Calu3 (cell line): ENCODE measurements around the gene MTMR6. TPM values are rescaled to one million over a fixed set of nuclear protein-coding genes. Genes with fewer than 3 reads are reported as not detected.

Experiments used
- BruUV-seq: library from RNA; stranded (reverse); fragments of 400-500 nt; replicated peaks from 2 replicates; lab custom pipeline; 2021; lab: Mats Ljungman, UMichigan
- CTCF ChIA-PET: fragments of 300-600 bp; sonication (Branson Sonifier 250); formaldehyde crosslinking; loops from one replicate; lab custom pipeline; 2022; ENCODE audit warnings: antibody characterized with exemption; lab: Charles Lee
- DNase-seq: peaks from one replicate; pipeline ENCODE4 v3.0.0; 2022
- H3K27ac Mint-ChIP-seq: one replicate; pipeline ENCODE4 v1.8.0; 2022; ENCODE audit warnings: mixed read lengths; ENCODE audit not compliant: unreplicated experiment
- H3K27me3 Mint-ChIP-seq: one replicate; pipeline ENCODE4 v1.8.0; 2022; ENCODE audit warnings: mixed read lengths; ENCODE audit not compliant: unreplicated experiment
- H3K36me3 Mint-ChIP-seq: one replicate; pipeline ENCODE4 v1.8.0; 2022; ENCODE audit warnings: mild to moderate bottlenecking, moderate library complexity, mixed read lengths; ENCODE audit not compliant: insufficient read depth, unreplicated experiment
- H3K4me1 Mint-ChIP-seq: one replicate; pipeline ENCODE4 v1.8.0; 2022; ENCODE audit warnings: mild to moderate bottlenecking, low read depth, mixed read lengths; ENCODE audit not compliant: unreplicated experiment
- H3K4me3 Mint-ChIP-seq: one replicate; pipeline ENCODE4 v1.8.0; 2022; ENCODE audit warnings: mild to moderate bottlenecking, low read depth, moderate library complexity, mixed read lengths; ENCODE audit not compliant: unreplicated experiment
- H3K9me3 Mint-ChIP-seq: one replicate; pipeline ENCODE4 v1.8.0; 2022; ENCODE audit warnings: low read depth, mixed read lengths; ENCODE audit not compliant: unreplicated experiment
- intact Hi-C: fragments of 100-400 bp; cut with micrococcal nuclease; formaldehyde crosslinking; loops from one replicate; pipeline ENCODE4 v1.10.0; 2022; ENCODE audit not compliant: unreplicated experiment
- total RNA-seq: library from RNA; stranded (reverse); gene quantifications from 2 replicates; pipeline ENCODE4 v1.2.3, GENCODE V29; 2022
- TF ChIP-seq, protein P1 (sequence below): fragments of 200-600 bp; IDR thresholded peaks from one replicate; pipeline ENCODE4 v1.8.0; 2022; ENCODE audit warnings: antibody characterized with exemption; ENCODE audit not compliant: unreplicated experiment

MTMR6 gene
- total RNA-seq, 1 experiment from 2014 or later, result 7.1 TPM

DNA sequence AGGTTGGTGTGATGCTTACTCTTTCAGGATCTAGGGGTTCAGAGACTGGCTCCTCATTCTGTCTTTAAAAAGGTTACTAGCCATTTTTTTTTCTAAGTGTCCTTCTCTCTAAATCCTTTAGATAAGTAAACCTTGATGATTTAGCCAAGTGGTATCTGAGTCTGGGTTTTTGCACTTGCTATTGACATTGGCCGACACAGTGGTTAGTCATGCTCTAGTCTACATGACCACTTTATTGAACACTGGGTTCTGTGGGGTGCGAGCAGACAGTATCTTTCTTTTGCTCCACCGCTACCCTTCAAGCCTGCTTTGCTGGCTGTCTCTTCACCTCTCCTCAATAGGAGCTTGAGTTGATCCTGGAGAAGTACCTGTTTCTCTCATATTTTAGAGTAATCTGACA lies 7.9 kb upstream of the MTMR6 start:
- Mint-ChIP-seq H3K4me1 (no peaks in the 10 kb centered on the region), H3K27me3 (peaks cover 23% of the 10 kb centered on the region), H3K36me3 (no peaks in the 10 kb centered on the region), H3K27ac (no peak overlapping the region), H3K4me3 (no peak overlapping the region), H3K9me3 (no peaks in the 10 kb centered on the region)
- intact Hi-C loops, result no loop called here
- CTCF ChIA-PET, result no interaction called here
- no TSS peak for BruUV-seq
- DNase-seq, result no peak
- TF ChIP-seq, protein P1, sequence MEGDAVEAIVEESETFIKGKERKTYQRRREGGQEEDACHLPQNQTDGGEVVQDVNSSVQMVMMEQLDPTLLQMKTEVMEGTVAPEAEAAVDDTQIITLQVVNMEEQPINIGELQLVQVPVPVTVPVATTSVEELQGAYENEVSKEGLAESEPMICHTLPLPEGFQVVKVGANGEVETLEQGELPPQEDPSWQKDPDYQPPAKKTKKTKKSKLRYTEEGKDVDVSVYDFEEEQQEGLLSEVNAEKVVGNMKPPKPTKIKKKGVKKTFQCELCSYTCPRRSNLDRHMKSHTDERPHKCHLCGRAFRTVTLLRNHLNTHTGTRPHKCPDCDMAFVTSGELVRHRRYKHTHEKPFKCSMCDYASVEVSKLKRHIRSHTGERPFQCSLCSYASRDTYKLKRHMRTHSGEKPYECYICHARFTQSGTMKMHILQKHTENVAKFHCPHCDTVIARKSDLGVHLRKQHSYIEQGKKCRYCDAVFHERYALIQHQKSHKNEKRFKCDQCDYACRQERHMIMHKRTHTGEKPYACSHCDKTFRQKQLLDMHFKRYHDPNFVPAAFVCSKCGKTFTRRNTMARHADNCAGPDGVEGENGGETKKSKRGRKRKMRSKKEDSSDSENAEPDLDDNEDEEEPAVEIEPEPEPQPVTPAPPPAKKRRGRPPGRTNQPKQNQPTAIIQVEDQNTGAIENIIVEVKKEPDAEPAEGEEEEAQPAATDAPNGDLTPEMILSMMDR, result no peak

DNA sequence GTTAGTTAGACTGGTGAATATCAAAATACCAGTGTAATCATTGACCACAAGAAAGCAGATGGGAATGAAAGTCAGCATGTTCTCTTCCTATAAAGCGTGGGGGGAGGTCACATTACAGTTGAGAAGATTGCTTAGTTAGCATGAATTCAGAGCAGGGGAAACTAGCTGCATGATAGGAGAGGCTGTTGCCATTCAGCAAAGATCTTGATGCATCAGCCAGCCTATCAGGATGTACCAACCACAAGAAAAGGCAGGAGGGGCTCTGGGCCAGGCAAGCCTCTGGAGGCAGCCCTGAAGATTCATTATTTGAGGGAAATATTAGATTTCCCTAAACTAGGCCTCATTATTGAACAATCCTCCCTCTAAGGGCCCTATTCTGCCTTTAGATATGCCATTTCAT lies 5.0 kb upstream of the MTMR6 start:
- Mint-ChIP-seq H3K27me3 (peaks cover 22% of the 10 kb centered on the region), H3K36me3 (peaks cover 3% of the 10 kb centered on the region), H3K4me1 (no peaks in the 10 kb centered on the region), H3K4me3 (no peak overlapping the region), H3K27ac (no peak overlapping the region), H3K9me3 (no peaks in the 10 kb centered on the region)
- intact Hi-C loops, result no loop called here
- BruUV-seq, result no TSS peak
- TF ChIP-seq, protein P1, result no peak
- CTCF ChIA-PET, result no interaction called here
- no peak for DNase-seq

DNA sequence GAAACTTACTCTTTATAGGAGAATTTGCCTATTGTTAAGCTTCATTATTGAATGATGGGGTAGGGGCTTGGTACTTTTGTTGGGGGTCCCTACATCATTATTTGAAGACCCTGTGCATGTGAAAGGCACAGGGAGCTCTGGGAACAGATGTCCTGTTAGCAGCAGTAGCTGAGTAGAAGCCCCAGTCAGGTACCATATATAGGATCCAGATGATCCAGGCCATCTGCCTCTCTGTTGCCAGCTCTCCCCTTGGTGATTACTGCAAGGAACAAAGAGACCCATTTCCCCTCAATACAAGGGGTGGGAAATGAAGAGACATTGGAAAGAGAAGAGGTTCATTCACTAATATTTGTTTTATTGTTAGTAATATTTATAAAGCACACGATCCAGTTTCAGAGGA lies 4.4 kb upstream of the MTMR6 start:
- CTCF ChIA-PET, result no interaction called here
- Mint-ChIP-seq H3K27me3 (peaks cover 16% of the 10 kb centered on the region), H3K27ac (no peak overlapping the region), H3K4me3 (no peak overlapping the region), H3K4me1 (no peaks in the 10 kb centered on the region), H3K36me3 (peaks cover 9% of the 10 kb centered on the region), H3K9me3 (no peaks in the 10 kb centered on the region)
- DNase-seq, result no peak
- BruUV-seq, result no TSS peak
- TF ChIP-seq, protein P1, result no peak
- intact Hi-C loops, result no loop called here

DNA sequence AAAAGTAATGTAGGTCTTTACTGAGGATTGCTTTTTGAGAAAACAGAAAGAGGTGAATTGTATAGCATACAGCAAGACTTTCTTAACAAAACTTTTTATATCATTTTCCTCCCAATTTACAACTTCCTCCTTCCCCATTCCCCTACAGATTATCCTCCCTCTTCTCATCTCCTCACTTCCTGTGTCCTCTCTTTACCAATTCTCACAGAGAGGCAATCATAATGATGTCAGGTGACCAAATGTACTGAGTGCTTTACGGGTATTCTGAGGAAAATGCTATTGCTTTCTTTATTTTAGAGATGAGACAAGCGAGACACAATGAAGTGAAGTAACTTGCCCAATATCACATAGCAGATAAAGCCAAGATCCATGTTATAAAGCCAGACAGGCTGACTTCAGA lies 1.7 kb upstream of the MTMR6 start:
- H3K36me3 Mint-ChIP-seq, result peaks cover 14% of the 10 kb centered on the region
- TF ChIP-seq, protein P1, result no peak
- H3K4me3 Mint-ChIP-seq, result no peak overlapping the region
- DNase-seq, result no peak
- H3K4me1 Mint-ChIP-seq, result no peaks in the 10 kb centered on the region
- H3K27ac Mint-ChIP-seq, result no peak overlapping the region
- BruUV-seq, result no TSS peak
- no peaks in the 10 kb centered on the region for H3K9me3 Mint-ChIP-seq
- H3K27me3 Mint-ChIP-seq, result no peaks in the 10 kb centered on the region
- intact Hi-C loops, result loop anchor here (5.0 kb wide), 1 partner anchor 57 kb away; no protein-coding TSS in a partner anchor
- CTCF ChIA-PET, result no interaction called here
